ENCODE results near the gene C5.
A peak's percentile ranks its signal among the peaks of the same experiment; 100 is the strongest.

C5 gene

DNA sequence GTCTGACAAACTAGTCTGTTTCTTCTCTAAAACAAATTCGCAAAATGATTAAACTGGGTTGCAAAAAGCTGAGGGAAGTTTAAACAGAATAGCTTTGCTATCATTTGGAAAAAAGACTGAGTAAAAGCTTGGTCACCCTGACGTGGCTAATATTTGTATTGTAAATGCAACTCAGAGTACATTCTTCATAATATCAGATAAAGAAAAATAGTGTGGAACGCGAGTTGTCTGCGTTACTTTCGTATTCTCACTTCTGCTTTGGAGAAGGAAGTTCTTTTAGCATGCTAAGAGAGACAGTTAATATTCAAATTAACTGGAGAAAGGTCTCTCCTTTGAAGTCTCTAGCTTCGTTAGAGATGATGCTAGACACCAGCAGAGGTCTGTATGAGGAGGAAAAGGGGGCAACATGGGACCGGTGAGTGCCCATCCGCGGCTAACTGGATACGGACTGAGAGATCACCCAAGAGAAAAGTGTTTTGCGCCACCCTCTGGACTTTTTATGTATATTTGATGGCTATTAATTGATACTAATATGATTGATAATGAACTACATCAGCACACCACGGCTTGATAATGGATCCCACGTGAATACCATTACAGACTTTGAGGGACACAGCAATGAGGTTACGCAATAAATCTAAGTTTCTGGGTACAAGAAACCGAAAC lies 21.8 kb upstream of the C5 start:
- Histone ChIP-seq H3K4me3 (ENCODE audit: low read depth in 1 of 2, low read length in 2 of 2) (peak overlapping the region; percentile 19 to 77), H3K4me1 (ENCODE audit: control insufficient read depth in 1 of 2, insufficient read depth in 2 of 2, low read length in 2 of 2) (peaks cover 0 to 10% of the 10 kb centered on the region in 2 donors), H3K9me3 (ENCODE audit: control insufficient read depth in 1 of 2, low read length in 2 of 2) (no peaks in the 10 kb centered on the region), H3K27ac (ENCODE audit: low read length) (peak overlapping the region; percentile 73), H3K27me3 (ENCODE audit: low read depth, low read length) (no peaks in the 10 kb centered on the region), H3K36me3 (ENCODE audit: control insufficient read depth in 1 of 2, insufficient read depth in 2 of 2, low read length in 2 of 2) (no peaks in the 10 kb centered on the region)

DNA sequence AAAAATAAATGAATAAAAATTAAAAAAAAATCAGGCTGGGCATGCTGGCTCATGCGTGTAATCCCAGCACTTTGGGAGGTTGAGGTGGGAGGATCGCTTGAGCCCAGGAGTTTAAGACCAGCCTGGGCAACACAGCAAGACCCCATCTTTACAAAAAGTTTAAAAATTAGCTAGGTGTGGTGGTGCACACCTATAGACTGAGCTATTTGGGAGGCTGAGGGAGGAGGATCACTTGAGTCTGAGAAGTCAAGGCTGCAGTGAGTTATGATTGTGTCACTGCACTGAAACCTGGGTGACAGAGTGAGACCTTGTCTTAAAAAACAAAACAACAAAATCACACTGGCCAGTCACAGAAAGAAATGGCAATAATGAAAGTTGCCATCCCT lies 21.3 kb upstream of the C5 start:
- peak overlapping the region; percentile 73 for H3K27ac ChIP-seq (ENCODE audit: low read length)
- no peaks in the 10 kb centered on the region for H3K9me3 ChIP-seq (ENCODE audit: control insufficient read depth in 1 of 2, low read length in 2 of 2)
- H3K36me3 ChIP-seq (ENCODE audit: control insufficient read depth in 1 of 2, insufficient read depth in 2 of 2, low read length in 2 of 2), result no peaks in the 10 kb centered on the region
- no peaks in the 10 kb centered on the region for H3K27me3 ChIP-seq (ENCODE audit: low read depth, low read length)
- H3K4me1 ChIP-seq (ENCODE audit: control insufficient read depth in 1 of 2, insufficient read depth in 2 of 2, low read length in 2 of 2), result peaks cover 0 to 10% of the 10 kb centered on the region in 2 donors
- H3K4me3 ChIP-seq (ENCODE audit: low read depth in 1 of 2, low read length in 2 of 2), result peak overlapping the region; percentile 19 to 77

DNA sequence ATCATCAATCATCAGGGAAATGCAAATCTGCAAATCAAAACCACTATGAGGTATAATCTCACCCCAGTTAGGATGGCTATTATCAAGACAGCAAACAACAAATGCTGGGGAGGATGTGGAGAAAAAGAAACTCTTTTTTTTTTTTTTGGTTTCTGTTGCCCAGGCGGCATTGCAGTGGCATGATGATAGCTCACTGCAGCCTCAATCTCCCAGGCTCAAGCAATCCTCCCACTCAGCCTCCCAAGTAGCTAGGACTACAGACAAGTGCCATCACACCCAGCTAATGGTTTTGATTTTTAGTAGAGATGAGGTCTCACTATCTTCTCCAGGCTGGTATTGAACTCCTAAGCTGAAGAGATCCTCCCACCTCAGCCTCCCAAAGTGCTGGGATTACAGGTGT lies 19.3 kb upstream of the C5 start:
- Histone ChIP-seq H3K4me1 (ENCODE audit: control insufficient read depth in 1 of 2, insufficient read depth in 2 of 2, low read length in 2 of 2) (peaks cover 0 to 6% of the 10 kb centered on the region in 2 donors), H3K36me3 (ENCODE audit: control insufficient read depth in 1 of 2, insufficient read depth in 2 of 2, low read length in 2 of 2) (no peaks in the 10 kb centered on the region), H3K27me3 (ENCODE audit: low read depth, low read length) (no peaks in the 10 kb centered on the region), H3K9me3 (ENCODE audit: control insufficient read depth in 1 of 2, low read length in 2 of 2) (no peaks in the 10 kb centered on the region), H3K27ac (ENCODE audit: low read length) (no peak overlapping the region), H3K4me3 (ENCODE audit: low read depth in 1 of 2, low read length in 2 of 2) (no peak overlapping the region)

DNA sequence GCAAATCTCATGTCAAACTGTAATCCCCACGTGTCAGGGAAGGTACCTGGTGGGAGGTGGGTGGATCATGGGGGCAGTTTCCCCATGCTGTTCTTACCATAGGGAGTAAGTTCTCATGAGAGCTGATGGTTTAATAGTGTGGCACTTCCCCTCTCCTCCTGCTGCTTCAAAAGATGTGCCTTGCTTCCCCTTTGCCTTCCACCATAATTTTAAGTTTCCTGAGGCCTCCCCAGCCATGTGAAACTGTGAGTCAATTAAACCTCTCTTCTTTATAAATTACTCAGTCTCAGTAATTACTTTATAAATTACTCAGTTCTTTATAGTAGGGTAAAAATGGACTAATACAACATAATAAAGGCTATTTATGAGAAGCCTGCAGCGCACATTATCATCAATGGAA lies 17.6 kb upstream of the C5 start:
- Histone ChIP-seq H3K4me1 (ENCODE audit: control insufficient read depth in 1 of 2, insufficient read depth in 2 of 2, low read length in 2 of 2) (no peaks in the 10 kb centered on the region), H3K9me3 (ENCODE audit: control insufficient read depth in 1 of 2, low read length in 2 of 2) (no peaks in the 10 kb centered on the region), H3K27ac (ENCODE audit: low read length) (no peak overlapping the region), H3K27me3 (ENCODE audit: low read depth, low read length) (no peaks in the 10 kb centered on the region), H3K4me3 (ENCODE audit: low read depth in 1 of 2, low read length in 2 of 2) (no peak overlapping the region), H3K36me3 (ENCODE audit: control insufficient read depth in 1 of 2, insufficient read depth in 2 of 2, low read length in 2 of 2) (no peaks in the 10 kb centered on the region)

DNA sequence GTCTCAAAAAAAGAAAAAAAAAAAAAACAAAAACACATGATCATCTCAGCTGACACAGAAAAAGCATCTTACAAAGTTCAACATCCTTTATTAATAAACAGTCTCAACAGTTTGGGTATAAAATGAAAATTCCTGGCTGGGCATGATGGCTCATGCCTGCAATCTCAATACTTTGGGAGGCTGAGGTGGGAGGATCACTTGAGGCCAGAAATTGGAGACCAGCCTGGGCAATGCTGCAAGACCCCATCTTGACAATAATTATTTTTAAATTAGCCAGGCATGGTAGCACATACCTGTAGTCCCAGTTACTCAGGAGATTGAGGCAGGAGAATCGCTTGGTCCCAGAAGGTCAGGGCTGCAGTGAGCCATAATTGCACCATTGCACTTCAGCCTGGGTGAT lies 16.8 kb upstream of the C5 start:
- no peaks in the 10 kb centered on the region for H3K9me3 ChIP-seq (ENCODE audit: control insufficient read depth in 1 of 2, low read length in 2 of 2)

DNA sequence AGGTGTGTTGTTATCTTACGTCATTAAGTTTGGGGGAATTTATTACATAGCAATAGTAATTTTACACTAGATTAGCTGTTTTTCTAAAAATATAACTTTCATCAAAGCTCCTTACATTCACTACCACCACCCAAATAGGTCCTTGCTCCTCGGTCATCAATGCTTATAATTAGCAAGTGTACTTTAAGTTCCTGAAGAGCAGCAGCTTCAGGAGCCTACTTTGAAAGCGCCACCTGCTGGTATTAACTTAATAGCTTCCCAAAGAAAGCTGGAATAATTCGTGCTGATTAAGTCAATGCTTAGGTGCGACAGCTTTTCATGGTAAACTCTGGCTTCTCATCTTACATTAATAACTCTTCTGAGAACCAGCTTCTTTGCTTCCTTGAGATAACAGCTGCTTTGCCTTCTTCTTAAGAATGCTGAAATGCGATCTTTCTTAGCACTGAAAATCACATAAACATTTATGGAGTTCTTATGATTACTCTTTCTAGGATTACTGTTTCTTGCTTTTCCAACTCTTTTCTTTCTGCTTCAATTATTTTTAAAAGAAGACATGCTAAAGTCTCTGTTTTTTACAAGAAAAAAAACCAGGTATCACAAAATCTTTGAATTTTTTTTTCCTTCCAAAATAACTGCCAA lies 10.0 kb upstream of the C5 start:
- Histone ChIP-seq H3K4me3 (ENCODE audit: low read depth in 1 of 2, low read length in 2 of 2) (no peak overlapping the region), H3K9me3 (ENCODE audit: control insufficient read depth in 1 of 2, low read length in 2 of 2) (no peaks in the 10 kb centered on the region), H3K4me1 (ENCODE audit: control insufficient read depth in 1 of 2, insufficient read depth in 2 of 2, low read length in 2 of 2) (peaks cover 0 to 3% of the 10 kb centered on the region in 2 donors), H3K36me3 (ENCODE audit: control insufficient read depth in 1 of 2, insufficient read depth in 2 of 2, low read length in 2 of 2) (no peaks in the 10 kb centered on the region), H3K27me3 (ENCODE audit: low read depth, low read length) (no peaks in the 10 kb centered on the region), H3K27ac (ENCODE audit: low read length) (no peak overlapping the region)

More for the DNA sequence above, 16.8 kb upstream of the C5 start:
- Histone ChIP-seq H3K4me3 (ENCODE audit: low read depth in 1 of 2, low read length in 2 of 2) (no peak overlapping the region), H3K27me3 (ENCODE audit: low read depth, low read length) (no peaks in the 10 kb centered on the region), H3K36me3 (ENCODE audit: control insufficient read depth in 1 of 2, insufficient read depth in 2 of 2, low read length in 2 of 2) (no peaks in the 10 kb centered on the region), H3K4me1 (ENCODE audit: control insufficient read depth in 1 of 2, insufficient read depth in 2 of 2, low read length in 2 of 2) (no peaks in the 10 kb centered on the region), H3K27ac (ENCODE audit: low read length) (no peak overlapping the region)

DNA sequence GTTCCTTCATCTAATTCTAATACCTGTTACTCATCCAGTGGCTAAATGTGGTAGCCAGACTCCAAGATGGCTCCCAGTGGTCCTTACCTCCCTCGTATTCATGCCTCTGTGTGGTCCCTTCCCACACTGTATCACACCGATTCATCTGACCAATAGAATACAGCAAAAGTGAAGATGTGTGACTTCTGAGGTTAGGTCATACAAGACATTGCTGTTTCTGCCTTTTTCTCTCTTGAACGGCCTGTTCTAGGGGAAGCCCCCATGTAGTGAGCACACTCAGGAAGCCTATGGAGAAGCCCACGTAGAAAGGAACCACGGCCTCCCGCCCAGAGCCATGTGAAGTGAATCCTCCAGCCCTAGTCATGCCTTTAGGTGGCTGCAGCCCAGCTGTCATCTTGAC lies 9.4 kb upstream of the C5 start:
- Histone ChIP-seq H3K4me3 (ENCODE audit: low read depth in 1 of 2, low read length in 2 of 2) (no peak overlapping the region), H3K36me3 (ENCODE audit: control insufficient read depth in 1 of 2, insufficient read depth in 2 of 2, low read length in 2 of 2) (no peaks in the 10 kb centered on the region), H3K9me3 (ENCODE audit: control insufficient read depth in 1 of 2, low read length in 2 of 2) (no peaks in the 10 kb centered on the region)

DNA sequence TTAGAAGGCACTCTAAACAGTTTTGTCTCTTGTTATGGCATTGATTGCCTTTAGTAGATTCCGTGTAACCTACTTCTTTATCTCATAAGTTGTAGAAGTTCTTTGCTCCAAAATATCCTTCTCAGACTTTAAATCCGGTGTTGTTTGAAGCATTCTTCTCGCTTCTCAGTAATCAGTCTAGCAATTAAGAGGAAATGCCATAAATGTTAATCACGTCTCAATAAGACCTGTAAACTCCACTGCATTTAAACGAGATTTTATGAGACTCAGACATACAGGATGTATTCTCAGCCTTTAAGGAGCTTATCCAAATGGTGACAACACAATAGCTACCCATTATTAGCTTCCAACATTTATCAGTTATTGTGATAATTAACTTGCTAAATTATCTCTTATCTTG lies 7.7 kb upstream of the C5 start:
- Histone ChIP-seq H3K36me3 (ENCODE audit: control insufficient read depth in 1 of 2, insufficient read depth in 2 of 2, low read length in 2 of 2) (no peaks in the 10 kb centered on the region), H3K27ac (ENCODE audit: low read length) (no peak overlapping the region), H3K27me3 (ENCODE audit: low read depth, low read length) (no peaks in the 10 kb centered on the region), H3K4me3 (ENCODE audit: low read depth in 1 of 2, low read length in 2 of 2) (no peak overlapping the region), H3K4me1 (ENCODE audit: control insufficient read depth in 1 of 2, insufficient read depth in 2 of 2, low read length in 2 of 2) (peaks cover 0 to 3% of the 10 kb centered on the region in 2 donors), H3K9me3 (ENCODE audit: control insufficient read depth in 1 of 2, low read length in 2 of 2) (no peaks in the 10 kb centered on the region)

More for the DNA sequence above, 9.4 kb upstream of the C5 start:
- Histone ChIP-seq H3K4me1 (ENCODE audit: control insufficient read depth in 1 of 2, insufficient read depth in 2 of 2, low read length in 2 of 2) (peaks cover 0 to 3% of the 10 kb centered on the region in 2 donors), H3K27ac (ENCODE audit: low read length) (no peak overlapping the region), H3K27me3 (ENCODE audit: low read depth, low read length) (no peaks in the 10 kb centered on the region)

DNA sequence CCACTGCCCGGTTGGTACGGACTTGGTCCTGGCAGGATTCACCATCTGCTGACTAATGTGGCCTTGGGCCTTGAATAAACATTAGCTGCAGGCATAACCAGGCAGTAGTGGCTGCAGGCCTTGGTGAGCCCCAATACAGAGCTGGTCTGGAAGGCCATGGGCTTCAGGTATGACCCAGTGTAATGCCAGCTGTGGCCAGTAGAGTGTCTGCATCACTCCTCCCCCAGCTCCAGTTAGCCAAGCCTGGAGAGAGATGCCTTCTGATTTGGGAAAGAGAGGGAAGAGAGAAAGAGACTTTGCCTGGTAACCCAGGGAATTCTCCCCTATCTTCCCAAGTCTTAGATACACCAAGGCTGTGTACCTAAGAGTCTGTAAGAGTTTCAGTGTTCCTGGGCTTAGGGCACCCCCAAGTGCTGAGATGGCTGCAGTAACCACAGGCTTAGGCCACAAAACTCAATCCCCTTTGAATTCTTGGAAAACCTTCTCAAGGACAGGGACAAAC lies 5.6 kb upstream of the C5 start:
- H3K4me3 ChIP-seq (ENCODE audit: low read depth in 1 of 2, low read length in 2 of 2), result no peak overlapping the region
- no peaks in the 10 kb centered on the region for H3K9me3 ChIP-seq (ENCODE audit: control insufficient read depth in 1 of 2, low read length in 2 of 2)
- no peaks in the 10 kb centered on the region for H3K36me3 ChIP-seq (ENCODE audit: control insufficient read depth in 1 of 2, insufficient read depth in 2 of 2, low read length in 2 of 2)
- peaks cover 0 to 3% of the 10 kb centered on the region in 2 donors for H3K4me1 ChIP-seq (ENCODE audit: control insufficient read depth in 1 of 2, insufficient read depth in 2 of 2, low read length in 2 of 2)
- H3K27me3 ChIP-seq (ENCODE audit: low read depth, low read length), result no peaks in the 10 kb centered on the region
- no peak overlapping the region for H3K27ac ChIP-seq (ENCODE audit: low read length)

DNA sequence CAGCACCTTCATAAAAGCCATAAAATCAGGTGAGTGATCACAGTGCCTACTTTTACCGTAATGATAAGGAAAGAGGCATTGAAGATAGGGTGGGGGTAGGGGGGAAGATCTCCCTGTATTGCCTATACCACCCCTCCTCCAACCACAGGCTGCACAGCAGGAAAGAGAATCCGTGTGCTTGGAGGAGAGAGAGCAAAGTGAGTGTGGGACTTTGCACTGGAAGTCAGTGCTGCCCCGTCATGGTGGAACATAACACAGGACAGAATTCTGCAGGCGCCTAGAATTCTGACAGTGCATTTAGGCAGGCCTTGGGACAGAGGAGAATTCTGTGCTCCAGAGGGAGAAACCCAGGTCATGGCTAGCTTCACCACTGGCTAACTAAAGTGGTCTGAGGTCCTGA lies 3.5 kb upstream of the C5 start:
- no peaks in the 10 kb centered on the region for H3K9me3 ChIP-seq (ENCODE audit: control insufficient read depth in 1 of 2, low read length in 2 of 2)
- H3K36me3 ChIP-seq (ENCODE audit: control insufficient read depth in 1 of 2, insufficient read depth in 2 of 2, low read length in 2 of 2), result no peaks in the 10 kb centered on the region
- no peaks in the 10 kb centered on the region for H3K27me3 ChIP-seq (ENCODE audit: low read depth, low read length)
- H3K4me3 ChIP-seq (ENCODE audit: low read depth in 1 of 2, low read length in 2 of 2), result no peak overlapping the region
- H3K27ac ChIP-seq (ENCODE audit: low read length), result no peak overlapping the region
- H3K4me1 ChIP-seq (ENCODE audit: control insufficient read depth in 1 of 2, insufficient read depth in 2 of 2, low read length in 2 of 2), result no peaks in the 10 kb centered on the region

DNA sequence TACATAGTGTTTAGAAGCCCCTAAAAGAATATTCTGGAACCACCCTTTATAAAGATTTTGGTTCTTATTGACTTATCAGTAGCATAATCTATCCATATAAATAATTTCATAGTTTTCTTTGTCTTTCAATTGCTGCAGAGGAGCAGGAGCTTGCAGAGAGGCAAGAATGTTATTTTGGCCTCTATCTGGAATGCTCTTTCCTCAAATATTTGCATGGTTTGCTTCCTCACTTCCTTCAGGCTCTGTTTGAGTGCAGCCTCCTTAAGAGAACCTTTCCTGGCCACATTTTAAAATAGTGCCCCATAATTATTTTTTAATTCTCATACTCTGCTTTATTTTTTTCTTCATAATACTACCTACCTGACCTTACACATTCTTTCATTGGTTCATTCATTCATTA lies 1.5 kb downstream of the C5 start:
- H3K27ac ChIP-seq (ENCODE audit: low read length), result no peak overlapping the region

DNA sequence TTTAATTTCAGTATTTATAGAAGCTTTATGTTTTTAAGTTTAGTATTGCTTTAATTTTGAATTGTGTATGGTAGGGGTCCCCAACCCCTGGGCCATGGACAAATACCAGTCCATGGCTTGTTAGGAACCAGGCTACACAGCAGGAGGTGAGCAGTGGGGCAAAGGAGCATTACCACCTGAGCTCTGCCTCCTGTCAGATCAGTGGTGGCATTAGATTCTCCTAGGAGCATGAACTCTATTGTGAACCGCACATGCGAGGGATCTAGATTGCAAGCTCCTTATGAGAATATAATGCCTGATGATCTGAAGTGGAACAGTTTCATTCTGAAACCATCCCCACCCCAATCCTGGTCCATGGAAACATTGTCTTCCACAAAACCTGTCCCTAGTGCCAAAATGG lies 1.9 kb downstream of the C5 start:
- Histone ChIP-seq H3K4me1 (ENCODE audit: control insufficient read depth in 1 of 2, insufficient read depth in 2 of 2, low read length in 2 of 2) (no peaks in the 10 kb centered on the region), H3K9me3 (ENCODE audit: control insufficient read depth in 1 of 2, low read length in 2 of 2) (no peaks in the 10 kb centered on the region)

More for the DNA sequence above, 1.5 kb downstream of the C5 start:
- Histone ChIP-seq H3K4me1 (ENCODE audit: control insufficient read depth in 1 of 2, insufficient read depth in 2 of 2, low read length in 2 of 2) (no peaks in the 10 kb centered on the region), H3K27me3 (ENCODE audit: low read depth, low read length) (no peaks in the 10 kb centered on the region), H3K4me3 (ENCODE audit: low read depth in 1 of 2, low read length in 2 of 2) (no peak overlapping the region), H3K36me3 (ENCODE audit: control insufficient read depth in 1 of 2, insufficient read depth in 2 of 2, low read length in 2 of 2) (no peaks in the 10 kb centered on the region), H3K9me3 (ENCODE audit: control insufficient read depth in 1 of 2, low read length in 2 of 2) (no peaks in the 10 kb centered on the region)

More for the DNA sequence above, 1.9 kb downstream of the C5 start:
- Histone ChIP-seq H3K27me3 (ENCODE audit: low read depth, low read length) (no peaks in the 10 kb centered on the region), H3K4me3 (ENCODE audit: low read depth in 1 of 2, low read length in 2 of 2) (no peak overlapping the region), H3K36me3 (ENCODE audit: control insufficient read depth in 1 of 2, insufficient read depth in 2 of 2, low read length in 2 of 2) (no peaks in the 10 kb centered on the region), H3K27ac (ENCODE audit: low read length) (no peak overlapping the region)
